ENCODE measurements around the gene SCAMP2. TPM values are rescaled to one million over a fixed set of nuclear protein-coding genes. Genes with fewer than 3 reads are reported as not detected.

The SCAMP2 gene
- polyA plus RNA-seq, 4 donors, result 52.3 to 128 (median 75.7) TPM

- DNase-seq, result peak; percentile 89 to 94
- no peaks in the 10 kb centered on the region for H3K9me3 ChIP-seq (ENCODE audit: control insufficient read depth in 2 of 2, insufficient read depth in 1 of 2, low read depth in 1 of 2, low read length in 1 of 2)
- peaks cover 7 to 36% (median 11%) of the 10 kb centered on the region in 3 donors for H3K36me3 ChIP-seq (ENCODE audit: control insufficient read depth in 3 of 3, insufficient read depth in 2 of 3, low read depth in 1 of 3, low read length in 3 of 3)
- WGBS, 3 donors, result 0 to 1% (median 1%) methylated on average over 61 to 74 of the region's 74 CpGs
- peak within 1 kb of the TSS; percentile 84 to 93 (median 90) for H3K27ac ChIP-seq (ENCODE audit: low read depth in 1 of 3, low read length in 2 of 3)
- H3K4me3 ChIP-seq (ENCODE audit: low read depth in 1 of 3, low read length in 3 of 3), result peak within 1 kb of the TSS; percentile 90 to 92 (median 92)
- no peak for FAIRE-seq
- H3K27me3 ChIP-seq (ENCODE audit: control insufficient read depth in 3 of 3, insufficient read depth in 3 of 3, low read length in 3 of 3), result no peaks in the 10 kb centered on the region
- H3K4me1 ChIP-seq (ENCODE audit: control insufficient read depth in 3 of 3, insufficient read depth in 2 of 3, low read depth in 1 of 3, low read length in 2 of 3), result peaks cover 0 to 17% (median 0%) of the 10 kb centered on the region in 3 donors
Observed at GRCh38 chr15:74906450-74907162, 33.4 kb upstream of the SCAMP2 start, which contains the start of gene FAM219B. FAM219B (minus strand) TSS chr15:74906851; CDS start chr15:74906800, 51 bp downstream.

GRCh38 chr15:74906067-74906449 lies 32.9 kb upstream of the SCAMP2 start:
- DNase-seq, result peak in 1 of 2 donors; percentile 44
- no peak for FAIRE-seq
- 0% methylated on average over 20 of the region's 20 CpGs for WGBS, 3 donors

GRCh38 chr15:74904190-74904805 lies 31.1 kb upstream of the SCAMP2 start:
- FAIRE-seq, result no peak
- H3K9me3 ChIP-seq (ENCODE audit: control insufficient read depth in 2 of 2, insufficient read depth in 1 of 2, low read depth in 1 of 2, low read length in 1 of 2), result no peaks in the 10 kb centered on the region
- DNase-seq, result no peak
- 93 to 98% (median 94%) methylated on average over 7 of the region's 7 CpGs for WGBS, 3 donors
- H3K4me3 ChIP-seq (ENCODE audit: low read depth in 1 of 3, low read length in 3 of 3), result no peak overlapping the region
- peaks cover 0 to 20% (median 0%) of the 10 kb centered on the region in 3 donors for H3K4me1 ChIP-seq (ENCODE audit: control insufficient read depth in 3 of 3, insufficient read depth in 2 of 3, low read depth in 1 of 3, low read length in 2 of 3)
- H3K27me3 ChIP-seq (ENCODE audit: control insufficient read depth in 3 of 3, insufficient read depth in 3 of 3, low read length in 3 of 3), result no peaks in the 10 kb centered on the region
- peaks cover 7 to 49% (median 21%) of the 10 kb centered on the region in 3 donors for H3K36me3 ChIP-seq (ENCODE audit: control insufficient read depth in 3 of 3, insufficient read depth in 2 of 3, low read depth in 1 of 3, low read length in 3 of 3)
- H3K27ac ChIP-seq (ENCODE audit: low read depth in 1 of 3, low read length in 2 of 3), result no peak overlapping the region

More at GRCh38 chr15:74906067-74906449, 32.9 kb upstream of the SCAMP2 start:
- H3K36me3 ChIP-seq (ENCODE audit: control insufficient read depth in 3 of 3, insufficient read depth in 2 of 3, low read depth in 1 of 3, low read length in 3 of 3), result peaks cover 7 to 39% (median 11%) of the 10 kb centered on the region in 3 donors
- no peaks in the 10 kb centered on the region for H3K9me3 ChIP-seq (ENCODE audit: control insufficient read depth in 2 of 2, insufficient read depth in 1 of 2, low read depth in 1 of 2, low read length in 1 of 2)
- H3K27me3 ChIP-seq (ENCODE audit: control insufficient read depth in 3 of 3, insufficient read depth in 3 of 3, low read length in 3 of 3), result no peaks in the 10 kb centered on the region
- peaks cover 0 to 20% (median 0%) of the 10 kb centered on the region in 3 donors for H3K4me1 ChIP-seq (ENCODE audit: control insufficient read depth in 3 of 3, insufficient read depth in 2 of 3, low read depth in 1 of 3, low read length in 2 of 3)
- H3K4me3 ChIP-seq (ENCODE audit: low read depth in 1 of 3, low read length in 3 of 3), result peak overlapping the region; percentile 90 to 92 (median 92)
- peak overlapping the region; percentile 84 to 93 (median 90) for H3K27ac ChIP-seq (ENCODE audit: low read depth in 1 of 3, low read length in 2 of 3)

- DNase-seq (no peak), FAIRE-seq (no peak)
- Histone ChIP-seq H3K27me3 (ENCODE audit: control insufficient read depth in 3 of 3, insufficient read depth in 3 of 3, low read length in 3 of 3) (no peaks in the 10 kb centered on the region), H3K4me1 (ENCODE audit: control insufficient read depth in 3 of 3, insufficient read depth in 2 of 3, low read depth in 1 of 3, low read length in 2 of 3) (peaks cover 0 to 19% (median 0%) of the 10 kb centered on the region in 3 donors), H3K36me3 (ENCODE audit: control insufficient read depth in 3 of 3, insufficient read depth in 2 of 3, low read depth in 1 of 3, low read length in 3 of 3) (peaks cover 9 to 54% (median 23%) of the 10 kb centered on the region in 3 donors), H3K27ac (ENCODE audit: low read depth in 1 of 3, low read length in 2 of 3) (no peak overlapping the region), H3K9me3 (ENCODE audit: control insufficient read depth in 2 of 2, insufficient read depth in 1 of 2, low read depth in 1 of 2, low read length in 1 of 2) (no peaks in the 10 kb centered on the region), H3K4me3 (ENCODE audit: low read depth in 1 of 3, low read length in 3 of 3) (no peak overlapping the region)
- 93 to 95% (median 94%) methylated on average over 1 of the region's 1 CpG for WGBS, 3 donors
Observed at GRCh38 chr15:74903676-74904075, 30.5 kb upstream of the SCAMP2 start.

- Histone ChIP-seq H3K27me3 (ENCODE audit: control insufficient read depth in 3 of 3, insufficient read depth in 3 of 3, low read length in 3 of 3) (no peaks in the 10 kb centered on the region), H3K36me3 (ENCODE audit: control insufficient read depth in 3 of 3, insufficient read depth in 2 of 3, low read depth in 1 of 3, low read length in 3 of 3) (peaks cover 9 to 65% (median 23%) of the 10 kb centered on the region in 3 donors), H3K4me1 (ENCODE audit: control insufficient read depth in 3 of 3, insufficient read depth in 2 of 3, low read depth in 1 of 3, low read length in 2 of 3) (peaks cover 0 to 15% (median 0%) of the 10 kb centered on the region in 3 donors), H3K9me3 (ENCODE audit: control insufficient read depth in 2 of 2, insufficient read depth in 1 of 2, low read depth in 1 of 2, low read length in 1 of 2) (no peaks in the 10 kb centered on the region), H3K27ac (ENCODE audit: low read depth in 1 of 3, low read length in 2 of 3) (no peak overlapping the region), H3K4me3 (ENCODE audit: low read depth in 1 of 3, low read length in 3 of 3) (no peak overlapping the region)
- FAIRE-seq (no peak), DNase-seq (no peak)
- 85 to 99% (median 87%) methylated on average over 4 of the region's 4 CpGs for WGBS, 3 donors
Observed at GRCh38 chr15:74902295-74903075, 29.3 kb upstream of the SCAMP2 start.

- peaks cover 0 to 11% (median 0%) of the 10 kb centered on the region in 3 donors for H3K4me1 ChIP-seq (ENCODE audit: control insufficient read depth in 3 of 3, insufficient read depth in 2 of 3, low read depth in 1 of 3, low read length in 2 of 3)
- no peaks in the 10 kb centered on the region for H3K27me3 ChIP-seq (ENCODE audit: control insufficient read depth in 3 of 3, insufficient read depth in 3 of 3, low read length in 3 of 3)
- 9 to 18% (median 10%) methylated on average over 5 of the region's 5 CpGs for WGBS, 3 donors
- FAIRE-seq (no peak), DNase-seq (peak; percentile 77 to 83)
- H3K4me3 ChIP-seq (ENCODE audit: low read depth in 1 of 3, low read length in 3 of 3), result no peak overlapping the region
- H3K36me3 ChIP-seq (ENCODE audit: control insufficient read depth in 3 of 3, insufficient read depth in 2 of 3, low read depth in 1 of 3, low read length in 3 of 3), result peaks cover 9 to 73% (median 23%) of the 10 kb centered on the region in 3 donors
- H3K9me3 ChIP-seq (ENCODE audit: control insufficient read depth in 2 of 2, insufficient read depth in 1 of 2, low read depth in 1 of 2, low read length in 1 of 2), result no peaks in the 10 kb centered on the region
- H3K27ac ChIP-seq (ENCODE audit: low read depth in 1 of 3, low read length in 2 of 3), result peak overlapping the region in 1 of 3 donors; percentile 4
Observed at GRCh38 chr15:74901612-74902063, 28.5 kb upstream of the SCAMP2 start.

- Histone ChIP-seq H3K4me1 (ENCODE audit: control insufficient read depth in 3 of 3, insufficient read depth in 2 of 3, low read depth in 1 of 3, low read length in 2 of 3) (peaks cover 0 to 6% (median 4%) of the 10 kb centered on the region in 3 donors), H3K27me3 (ENCODE audit: control insufficient read depth in 3 of 3, insufficient read depth in 3 of 3, low read length in 3 of 3) (no peaks in the 10 kb centered on the region), H3K9me3 (ENCODE audit: control insufficient read depth in 2 of 2, insufficient read depth in 1 of 2, low read depth in 1 of 2, low read length in 1 of 2) (no peaks in the 10 kb centered on the region), H3K36me3 (ENCODE audit: control insufficient read depth in 3 of 3, insufficient read depth in 2 of 3, low read depth in 1 of 3, low read length in 3 of 3) (peaks cover 2 to 89% (median 12%) of the 10 kb centered on the region in 3 donors), H3K4me3 (ENCODE audit: low read depth in 1 of 3, low read length in 3 of 3) (no peak overlapping the region), H3K27ac (ENCODE audit: low read depth in 1 of 3, low read length in 2 of 3) (no peak overlapping the region)
- DNase-seq (no peak), FAIRE-seq (no peak)
- 84 to 85% (median 85%) methylated on average over 6 of the region's 6 CpGs for WGBS, 3 donors
Observed at GRCh38 chr15:74897300-74897701, 24.1 kb upstream of the SCAMP2 start.

- DNase-seq (no peak), FAIRE-seq (no peak)
- Histone ChIP-seq H3K4me3 (ENCODE audit: low read depth in 1 of 3, low read length in 3 of 3) (no peak overlapping the region), H3K9me3 (ENCODE audit: control insufficient read depth in 2 of 2, insufficient read depth in 1 of 2, low read depth in 1 of 2, low read length in 1 of 2) (no peaks in the 10 kb centered on the region), H3K27ac (ENCODE audit: low read depth in 1 of 3, low read length in 2 of 3) (no peak overlapping the region), H3K27me3 (ENCODE audit: control insufficient read depth in 3 of 3, insufficient read depth in 3 of 3, low read length in 3 of 3) (no peaks in the 10 kb centered on the region), H3K4me1 (ENCODE audit: control insufficient read depth in 3 of 3, insufficient read depth in 2 of 3, low read depth in 1 of 3, low read length in 2 of 3) (peaks cover 0 to 14% (median 4%) of the 10 kb centered on the region in 3 donors), H3K36me3 (ENCODE audit: control insufficient read depth in 3 of 3, insufficient read depth in 2 of 3, low read depth in 1 of 3, low read length in 3 of 3) (peaks cover 2 to 92% (median 12%) of the 10 kb centered on the region in 3 donors)
- WGBS, 3 donors, result 90 to 92% (median 91%) methylated on average over 3 of the region's 3 CpGs
Observed at GRCh38 chr15:74896316-74896715, 23.2 kb upstream of the SCAMP2 start.

Data from small intestine (tissue), 7 donors.